IPS DF 19.7 (cell line): ENCODE measurements around the gene HSF5.

ENCODE experiments used
- DNase-seq: peaks from one replicate; pipeline ENCODE4 v3.0.0-alpha.2; 2013; ENCODE audit warnings: low read depth, low spot score

The HSF5 gene

DNA sequence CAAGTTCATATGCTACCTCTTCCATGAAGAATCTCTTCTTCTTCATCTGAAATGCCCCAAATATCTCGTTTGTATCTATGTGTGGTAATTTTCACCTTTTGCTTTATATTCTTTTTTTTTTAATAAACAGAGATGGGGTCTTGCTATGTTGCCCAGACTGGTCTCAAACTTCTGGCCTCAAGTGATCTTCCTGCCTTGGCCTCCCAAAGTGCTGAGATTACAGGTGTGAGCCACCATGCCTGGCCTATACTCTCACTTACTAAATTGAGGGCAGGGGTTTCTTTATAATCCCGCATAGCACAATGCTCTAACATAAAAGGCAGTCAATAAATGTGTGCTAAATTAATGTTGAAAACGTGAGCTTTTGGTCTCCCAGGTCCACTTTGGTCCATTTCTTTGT is 101.5 kb downstream of the HSF5 start:
- DNase-seq = no peak

GRCh38 chr17:58385359-58385899 is 102.8 kb downstream of the HSF5 start:
- no peak for DNase-seq

GRCh38 chr17:58384897-58385296 is 103.3 kb downstream of the HSF5 start:
- DNase-seq = no peak

- no peak for DNase-seq
Observed at GRCh38 chr17:58383892-58384462, 104.2 kb downstream of the HSF5 start.

DNA sequence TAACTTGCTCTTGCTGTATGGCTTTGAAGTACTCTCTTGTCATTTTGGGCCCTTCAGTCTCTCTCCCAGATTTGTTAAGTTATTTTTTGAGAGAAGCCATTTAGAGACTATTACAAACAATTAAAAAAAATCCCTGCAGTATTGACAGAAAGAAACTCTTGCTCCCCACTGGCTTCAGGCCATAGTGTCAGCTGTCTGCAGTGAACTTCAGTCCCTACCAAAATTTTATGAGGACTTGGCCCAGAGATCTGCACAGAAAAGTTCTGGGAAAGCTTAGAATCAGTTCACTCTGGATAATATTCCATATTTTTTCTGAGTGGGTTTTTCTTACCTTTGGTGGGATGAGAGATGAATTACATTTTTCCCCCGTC is 105.4 kb downstream of the HSF5 start:
- DNase-seq = no peak

- DNase-seq = no peak
Observed at GRCh38 chr17:58382108-58382871, 105.9 kb downstream of the HSF5 start.

DNA sequence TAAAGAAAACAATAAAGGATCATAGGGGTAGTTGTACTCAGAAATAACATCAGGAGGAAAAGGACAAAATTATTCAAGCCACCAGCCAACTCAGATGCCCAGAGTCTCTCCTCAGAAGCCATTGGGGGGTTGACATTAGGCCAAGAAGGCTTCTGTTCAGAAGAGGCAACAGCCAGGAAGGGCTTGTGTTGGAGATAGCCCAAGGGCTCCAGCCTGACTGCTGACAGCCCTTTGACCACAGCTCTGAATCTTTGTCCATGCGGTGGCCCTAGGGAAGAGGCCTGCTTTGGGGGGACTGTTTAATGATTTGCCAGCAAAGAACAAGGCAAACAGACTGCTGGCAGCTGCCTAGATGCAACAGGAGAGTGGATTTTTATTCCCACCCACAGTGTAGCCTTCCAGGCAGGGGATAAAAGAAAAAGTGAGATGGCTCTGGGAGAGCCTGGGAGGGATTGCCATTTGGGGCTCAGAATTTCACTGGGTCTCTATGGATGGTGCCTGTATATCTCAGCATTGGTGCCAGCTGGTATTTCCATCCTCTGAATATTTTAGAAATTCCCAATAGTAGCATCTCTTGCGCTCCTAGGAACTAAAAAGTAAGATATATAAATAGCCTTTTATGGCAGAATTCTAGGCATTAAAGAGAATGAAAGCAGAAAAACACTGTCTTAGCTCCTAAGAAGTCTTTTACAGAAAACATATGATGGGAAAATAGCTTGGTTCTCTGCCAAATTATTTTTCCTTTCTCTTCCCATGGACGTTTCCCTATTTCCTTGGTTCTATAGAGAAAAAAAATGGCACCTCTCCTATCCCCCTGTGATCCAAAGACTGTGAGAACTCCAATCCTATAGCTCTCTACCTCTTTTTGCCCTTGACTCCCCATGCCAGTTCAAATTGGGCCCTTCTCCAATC is 106.8 kb downstream of the HSF5 start:
- no peak for DNase-seq

DNA sequence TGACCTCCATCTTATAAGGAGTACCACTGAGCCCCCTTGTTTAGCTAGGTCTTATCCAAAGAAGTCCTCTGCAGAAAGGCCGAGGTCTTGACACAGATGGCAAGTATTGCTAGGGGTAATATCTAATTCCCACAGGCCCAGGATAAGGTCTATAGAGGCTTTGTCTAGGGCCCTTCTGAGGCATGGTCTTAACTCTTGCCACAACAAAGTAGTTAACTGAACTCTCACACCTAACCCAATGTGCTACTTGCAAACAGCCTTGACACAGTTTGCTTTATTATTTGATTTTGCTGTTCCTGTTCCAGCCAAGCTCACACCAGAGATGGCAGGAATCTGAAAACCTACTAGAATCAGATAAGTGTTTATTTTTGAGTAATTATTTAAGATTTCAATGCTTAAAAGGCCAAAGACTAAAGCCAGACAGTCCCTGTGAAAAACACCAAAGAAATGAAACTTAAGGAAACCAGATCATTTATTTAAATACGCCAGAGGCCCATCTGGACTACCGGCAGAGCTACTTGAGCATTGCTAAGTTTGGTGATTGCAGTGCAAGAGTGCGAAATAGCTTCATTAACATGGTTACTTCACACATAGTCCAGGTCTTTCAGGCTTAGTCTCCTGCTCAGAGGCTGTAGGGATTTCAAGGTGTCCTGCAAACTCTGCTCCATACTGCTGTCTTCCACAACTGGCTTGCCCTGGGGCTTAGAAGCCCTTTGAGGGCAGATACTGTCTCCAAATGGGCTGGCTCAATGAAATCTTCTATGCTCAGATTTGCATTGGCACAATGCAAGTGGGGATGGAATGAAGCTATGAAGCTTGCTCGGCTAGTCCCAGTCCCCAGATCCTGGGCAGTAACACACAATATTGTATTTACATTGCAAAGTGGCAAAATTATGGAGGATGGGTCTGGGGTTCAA is 107.7 kb downstream of the HSF5 start:
- DNase-seq = no peak

DNA sequence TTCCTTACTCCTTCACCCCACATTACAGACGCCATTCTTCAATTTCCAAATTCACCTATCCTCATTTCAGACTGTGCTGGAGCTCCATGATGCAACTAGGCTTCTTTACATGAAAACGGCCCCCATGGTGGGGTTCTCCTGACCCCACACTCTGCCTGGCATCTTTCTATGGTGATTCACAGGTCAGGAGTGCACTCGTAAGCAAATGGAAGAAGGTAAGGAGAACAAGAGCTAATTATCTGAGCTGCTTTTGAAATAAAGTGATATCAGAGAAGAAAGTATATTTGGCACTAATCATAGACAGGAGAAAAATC is 108.7 kb downstream of the HSF5 start:
- no peak for DNase-seq

DNA sequence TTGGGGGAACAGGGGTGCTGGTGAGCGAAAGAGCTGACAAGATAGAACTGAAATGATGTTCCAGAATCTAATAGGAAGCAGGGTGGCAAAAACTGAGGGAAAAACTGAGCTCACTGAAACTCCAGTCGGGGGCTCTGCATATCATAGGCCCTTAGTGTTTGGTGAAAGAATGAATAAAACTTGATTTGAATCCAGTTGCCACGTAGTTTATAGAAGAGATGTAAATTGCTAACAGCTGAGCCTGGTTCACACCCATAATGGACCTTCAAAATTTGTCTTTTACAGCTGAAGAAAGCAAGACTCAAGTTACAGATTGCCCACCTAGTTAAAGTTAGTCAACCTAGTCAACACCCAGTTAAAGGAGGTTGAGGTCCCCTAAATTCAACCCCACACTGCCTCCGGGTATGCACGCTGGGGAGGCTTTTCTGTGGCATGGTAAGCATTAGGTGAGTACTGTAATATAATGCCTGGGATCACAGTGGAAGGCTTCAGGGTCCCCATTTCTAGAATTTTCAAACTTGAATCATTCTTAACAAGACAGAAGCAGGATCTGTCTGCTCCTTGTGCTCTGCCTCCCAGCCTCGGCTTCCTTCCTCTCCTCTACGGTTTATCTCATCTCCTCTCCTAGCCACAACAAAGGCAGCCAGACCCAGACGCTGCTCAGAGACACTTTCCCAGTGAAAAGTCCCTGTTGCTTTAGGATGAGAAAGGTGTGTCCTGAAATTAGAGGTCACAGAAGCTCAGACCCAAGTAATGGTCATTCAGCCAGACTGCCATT is 109.3 kb downstream of the HSF5 start:
- no peak for DNase-seq

DNA sequence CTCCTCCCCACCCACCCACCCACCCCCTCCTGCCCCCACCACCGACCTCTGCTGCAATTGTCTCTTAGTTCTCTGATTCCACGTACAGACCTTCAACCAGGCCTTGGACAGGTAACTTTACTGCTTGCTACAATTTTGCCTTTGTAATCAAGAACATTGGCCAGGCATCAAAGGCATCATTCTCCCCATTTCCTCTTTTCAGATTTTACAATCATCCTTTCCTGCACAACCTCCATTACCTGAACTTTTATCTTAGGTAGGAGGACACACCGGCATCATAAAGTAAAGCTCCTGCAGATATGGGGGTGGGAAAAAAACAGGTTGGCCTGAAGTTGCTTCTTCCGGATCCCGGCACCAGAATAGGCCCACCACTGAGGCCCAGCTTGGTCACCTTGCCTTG is 110.5 kb downstream of the HSF5 start:
- DNase-seq = no peak

DNA sequence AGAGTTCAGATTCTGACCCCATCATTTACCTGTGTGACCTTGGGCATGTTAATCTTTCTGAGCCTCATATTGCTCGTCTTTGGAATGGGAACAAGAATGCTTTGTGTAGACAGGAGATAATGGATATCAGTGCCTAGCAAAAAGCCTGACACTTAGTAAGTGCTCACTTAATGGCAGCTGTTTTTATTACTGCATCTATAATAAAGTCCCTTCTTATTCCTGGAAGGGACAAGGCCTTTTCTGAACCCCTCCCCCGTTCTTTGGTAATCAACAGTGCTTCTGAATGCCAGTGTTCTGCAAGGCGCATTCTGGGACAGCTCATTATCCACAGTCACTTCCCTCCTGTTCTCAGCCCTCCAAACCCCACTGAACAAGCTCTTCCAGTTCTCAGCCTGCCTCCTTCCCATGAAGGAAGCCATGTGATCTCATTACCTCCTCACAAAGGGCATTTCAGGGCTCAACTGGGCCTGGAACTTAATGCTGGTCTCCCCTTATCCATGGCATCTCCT is 111.1 kb downstream of the HSF5 start:
- DNase-seq = no peak

DNA sequence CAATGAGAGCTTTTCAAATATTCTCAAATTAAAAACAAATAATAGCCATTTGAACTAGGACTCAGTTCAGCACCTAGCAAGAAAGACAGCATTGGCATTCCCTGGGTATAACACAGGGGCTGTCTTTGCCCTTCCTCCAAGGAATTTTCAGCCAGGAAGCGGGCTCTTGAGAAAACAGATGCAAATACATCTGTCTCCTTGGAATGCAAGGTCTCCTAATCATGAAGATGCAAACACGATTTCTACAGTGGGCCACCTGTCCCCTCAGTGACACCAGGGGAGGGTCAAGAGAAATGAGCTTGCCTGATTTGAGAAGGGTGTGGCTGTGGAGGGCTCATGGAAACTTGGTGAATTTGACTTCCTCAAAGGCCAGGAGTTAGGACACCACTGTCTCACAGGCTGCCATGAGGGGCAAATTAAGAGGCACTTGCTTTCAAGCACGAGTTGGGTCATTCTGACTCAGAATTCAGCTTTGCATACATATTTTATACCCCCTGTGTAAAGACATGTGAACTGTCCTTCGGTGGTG is 111.7 kb downstream of the HSF5 start:
- no peak for DNase-seq

DNA sequence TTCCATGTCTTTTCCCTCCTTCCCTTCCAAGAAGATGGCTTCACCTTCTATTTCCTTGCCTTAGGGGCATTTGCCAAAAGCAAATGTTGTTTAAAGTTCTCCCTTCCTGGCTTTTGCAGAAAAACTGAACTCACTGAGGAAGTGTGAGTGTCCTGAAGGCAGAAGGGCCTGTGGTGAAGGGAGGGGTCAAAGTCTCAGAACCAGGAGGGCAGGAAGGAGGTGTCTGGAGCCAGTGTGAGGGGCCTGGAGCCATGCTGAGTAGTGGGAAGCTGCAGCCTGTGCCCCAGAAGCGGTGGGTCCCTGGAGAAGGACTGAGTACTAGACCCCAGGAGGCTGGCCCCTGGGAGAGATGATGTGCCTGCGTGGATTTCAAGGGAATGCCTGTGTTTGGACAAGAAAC is 112.4 kb downstream of the HSF5 start:
- no peak for DNase-seq

GRCh38 chr17:58375256-58375655 is 113.0 kb downstream of the HSF5 start:
- DNase-seq = no peak

- DNase-seq = no peak
Observed at GRCh38 chr17:58373923-58374322, 114.3 kb downstream of the HSF5 start.

- no peak for DNase-seq
Observed at GRCh38 chr17:58373003-58373402, 115.2 kb downstream of the HSF5 start.

GRCh38 chr17:58371300-58371950 is 116.8 kb downstream of the HSF5 start:
- no peak for DNase-seq

DNA sequence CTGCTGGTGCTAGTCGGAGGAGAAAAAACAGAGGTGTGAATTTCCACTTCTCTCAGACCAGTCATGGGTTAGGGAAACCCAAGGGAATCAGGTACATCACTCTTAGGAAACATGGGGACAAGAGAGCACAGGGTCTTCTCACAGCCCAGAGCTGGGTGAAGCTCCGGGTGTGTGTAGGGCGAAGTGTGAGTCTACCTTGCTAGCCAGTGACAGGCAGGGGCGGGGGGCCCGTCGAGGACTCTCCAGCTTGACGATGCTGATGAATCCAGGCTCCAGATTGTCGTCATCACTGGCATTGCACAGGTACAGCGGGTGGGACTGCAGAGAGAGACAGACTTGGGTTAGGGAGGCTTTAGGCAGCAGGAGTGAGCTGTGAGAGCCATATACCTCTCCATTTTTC is 117.5 kb downstream of the HSF5 start:
- no peak for DNase-seq

- DNase-seq = no peak
Observed at GRCh38 chr17:58370309-58370708, 117.9 kb downstream of the HSF5 start.
